Astrocyte of the cerebellum (primary cell): ENCODE measurements around the gene XPO5.
"Not testable (repeated sequence)": the region's sequence is repeated elsewhere in the genome, so short reads cannot be mapped to it uniquely, and the experiment has no call there.

Source experiments
- DNase-seq: peaks from one replicate; pipeline ENCODE4 v3.0.0-alpha.2; 2011; ENCODE audit warnings: low read depth
- H3K4me3 ChIP-seq: 2 replicates; pipeline ENCODE4 v1.5.1; 2011; ENCODE audit warnings: mild to moderate bottlenecking, low read depth, low read length, moderate library complexity
- in situ Hi-C: cut with HindIII; loops from 2 replicates; pipeline ENCODE4 v1.10.0; 2017; ENCODE audit warnings: low sequenced_read_pairs
- TF ChIP-seq, protein P1 (sequence below): IDR thresholded peaks from 2 replicates; pipeline ENCODE4 v1.5.1; 2012; ENCODE audit warnings: low read length, low read depth, moderate library complexity, mild to moderate bottlenecking; ENCODE audit errors: missing control alignments

The XPO5 gene

DNA sequence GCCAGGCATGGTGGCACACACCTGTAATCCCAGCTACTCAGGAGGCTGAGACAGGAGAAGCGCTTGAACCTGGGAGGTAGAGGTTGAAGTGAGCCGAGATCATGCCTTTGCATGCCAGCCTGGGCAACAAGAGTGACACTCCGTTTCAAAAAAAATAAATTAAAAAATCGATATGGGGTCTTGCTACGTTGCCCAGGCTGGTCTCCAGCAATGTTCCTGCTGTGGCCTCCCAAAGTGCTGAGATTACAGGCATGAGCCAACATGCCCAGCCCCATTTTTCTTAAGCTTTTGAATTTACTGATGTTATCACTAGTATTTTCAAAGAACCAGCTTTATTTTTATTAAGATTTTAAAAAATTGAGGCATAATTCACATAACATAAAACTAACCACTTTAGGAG is 35.3 kb downstream of the XPO5 start:
- H3K4me3 ChIP-seq: no peak overlapping the region
- in situ Hi-C loops: no loop called here
- TF ChIP-seq, protein P1, sequence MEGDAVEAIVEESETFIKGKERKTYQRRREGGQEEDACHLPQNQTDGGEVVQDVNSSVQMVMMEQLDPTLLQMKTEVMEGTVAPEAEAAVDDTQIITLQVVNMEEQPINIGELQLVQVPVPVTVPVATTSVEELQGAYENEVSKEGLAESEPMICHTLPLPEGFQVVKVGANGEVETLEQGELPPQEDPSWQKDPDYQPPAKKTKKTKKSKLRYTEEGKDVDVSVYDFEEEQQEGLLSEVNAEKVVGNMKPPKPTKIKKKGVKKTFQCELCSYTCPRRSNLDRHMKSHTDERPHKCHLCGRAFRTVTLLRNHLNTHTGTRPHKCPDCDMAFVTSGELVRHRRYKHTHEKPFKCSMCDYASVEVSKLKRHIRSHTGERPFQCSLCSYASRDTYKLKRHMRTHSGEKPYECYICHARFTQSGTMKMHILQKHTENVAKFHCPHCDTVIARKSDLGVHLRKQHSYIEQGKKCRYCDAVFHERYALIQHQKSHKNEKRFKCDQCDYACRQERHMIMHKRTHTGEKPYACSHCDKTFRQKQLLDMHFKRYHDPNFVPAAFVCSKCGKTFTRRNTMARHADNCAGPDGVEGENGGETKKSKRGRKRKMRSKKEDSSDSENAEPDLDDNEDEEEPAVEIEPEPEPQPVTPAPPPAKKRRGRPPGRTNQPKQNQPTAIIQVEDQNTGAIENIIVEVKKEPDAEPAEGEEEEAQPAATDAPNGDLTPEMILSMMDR: no peak
- DNase-seq: no peak

DNA sequence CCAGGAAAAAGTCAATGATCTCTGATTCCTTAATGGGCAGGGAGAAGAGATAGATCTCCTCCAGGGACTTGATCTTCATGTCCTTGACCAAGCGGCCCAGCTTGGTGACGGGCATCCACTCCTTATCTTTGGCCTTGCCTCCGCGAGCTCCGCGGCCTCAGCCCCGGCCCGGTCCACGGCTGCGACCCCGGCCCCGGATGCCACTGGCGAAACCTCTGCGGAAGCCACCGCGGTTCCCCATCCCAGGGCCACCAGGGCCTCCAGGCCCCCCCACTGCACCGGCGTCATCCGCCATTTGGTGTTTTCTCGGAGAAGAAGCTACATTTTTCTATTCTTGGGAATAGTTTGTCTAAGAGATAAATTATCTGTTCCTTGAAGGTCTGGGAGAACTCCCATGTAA is 36.4 kb downstream of the XPO5 start:
- H3K4me3 ChIP-seq, in situ Hi-C loops, DNase-seq: not testable (repeated sequence)

DNA sequence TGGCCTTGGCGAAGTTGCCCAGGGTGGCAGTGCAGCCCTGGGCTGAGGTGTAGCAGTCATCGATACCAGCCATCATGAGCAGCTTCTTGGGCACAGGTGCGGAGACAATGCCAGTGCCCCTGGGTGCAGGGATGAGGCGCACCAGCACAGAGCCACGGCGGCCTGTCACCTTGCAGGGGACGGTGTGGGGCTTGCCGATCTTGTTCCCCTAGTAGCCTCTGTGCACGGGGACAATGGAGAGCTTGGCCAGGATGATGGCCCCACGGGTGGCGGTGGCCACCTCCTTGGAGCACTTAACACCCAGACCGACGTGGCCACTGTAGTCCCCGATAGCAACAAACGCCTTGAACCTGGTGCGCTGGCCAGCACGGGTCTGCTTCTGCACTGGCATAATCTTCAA is 36.9 kb downstream of the XPO5 start:
- in situ Hi-C loops, H3K4me3 ChIP-seq: not testable (repeated sequence)

DNA sequence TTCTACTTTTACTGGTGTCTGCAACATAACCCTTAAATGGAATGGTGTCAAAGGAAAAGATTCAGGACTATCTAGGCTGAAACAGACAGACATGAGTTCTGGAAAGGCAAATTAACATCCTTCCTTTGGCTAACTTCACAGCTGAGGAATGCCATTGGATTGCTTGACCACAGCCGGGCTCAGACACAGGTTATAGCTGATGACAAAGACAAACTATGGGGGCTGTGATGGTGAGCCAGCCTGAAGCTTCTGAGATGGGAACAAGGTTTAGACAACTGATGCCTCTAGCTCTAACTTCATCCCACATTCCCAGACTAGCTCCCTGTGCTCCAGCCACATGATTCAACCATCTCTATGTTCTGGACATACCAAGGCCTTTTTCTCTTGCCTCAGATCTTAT is 43.6 kb downstream of the XPO5 start:
- in situ Hi-C loops: no loop called here
- TF ChIP-seq, protein P1: no peak
- no peak overlapping the region for H3K4me3 ChIP-seq
- DNase-seq: no peak

More for the DNA sequence above, 36.9 kb downstream of the XPO5 start:
- DNase-seq: not testable (repeated sequence)

DNA sequence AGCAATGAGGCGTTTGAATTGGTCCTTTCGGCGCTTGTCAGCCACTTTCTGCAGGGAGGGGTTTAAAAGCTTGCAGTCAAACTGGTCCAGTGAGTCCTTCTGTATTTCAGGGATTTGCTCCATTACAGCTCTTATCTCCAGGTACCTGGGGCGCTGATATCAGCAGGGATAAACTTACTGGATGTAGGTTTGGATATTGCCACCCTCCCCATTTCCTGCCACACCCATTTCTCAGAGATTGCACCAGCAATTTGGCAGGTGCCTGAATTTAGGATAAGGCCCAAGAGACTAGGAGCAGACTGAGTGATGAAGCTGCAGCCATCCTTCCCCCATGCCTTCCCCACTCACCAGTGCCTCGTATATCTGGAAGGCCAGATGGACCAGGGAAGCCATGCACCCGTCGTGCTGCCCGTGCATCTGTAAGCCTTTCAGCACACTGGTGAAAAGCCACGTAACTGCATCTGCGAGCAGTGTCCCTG is 51.3 kb downstream of the XPO5 start:
- no peak overlapping the region for H3K4me3 ChIP-seq
- in situ Hi-C loops: loop anchor here (5.0 kb wide), 1 partner anchor 68 kb away; no protein-coding TSS in a partner anchor
- no peak for DNase-seq
- TF ChIP-seq, protein P1: no peak

DNA sequence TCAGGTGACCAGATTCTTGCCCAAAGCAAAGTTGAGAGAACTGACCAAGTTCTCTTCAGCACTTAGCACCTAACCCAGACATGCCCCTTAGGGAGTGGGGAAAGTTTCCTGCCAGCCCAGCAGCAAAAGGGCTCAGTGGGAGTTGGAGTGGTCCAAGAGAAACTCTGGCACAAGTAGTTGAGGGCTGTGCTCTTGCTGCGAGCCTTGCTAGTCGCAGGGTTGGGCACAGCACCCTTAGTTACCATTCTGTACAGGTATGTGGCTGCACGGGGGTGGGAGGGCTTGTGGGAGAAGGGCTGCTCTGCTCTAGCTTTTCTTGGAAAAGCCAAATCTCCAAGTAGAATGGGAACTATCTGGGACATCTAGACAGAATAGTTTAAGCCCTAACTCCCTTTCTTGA is 52.6 kb downstream of the XPO5 start:
- in situ Hi-C loops: loop anchor here (5.0 kb wide), 1 partner anchor 69 kb away; no protein-coding TSS in a partner anchor
- H3K4me3 ChIP-seq: no peak overlapping the region
- TF ChIP-seq, protein P1: no peak
- DNase-seq: no peak

DNA sequence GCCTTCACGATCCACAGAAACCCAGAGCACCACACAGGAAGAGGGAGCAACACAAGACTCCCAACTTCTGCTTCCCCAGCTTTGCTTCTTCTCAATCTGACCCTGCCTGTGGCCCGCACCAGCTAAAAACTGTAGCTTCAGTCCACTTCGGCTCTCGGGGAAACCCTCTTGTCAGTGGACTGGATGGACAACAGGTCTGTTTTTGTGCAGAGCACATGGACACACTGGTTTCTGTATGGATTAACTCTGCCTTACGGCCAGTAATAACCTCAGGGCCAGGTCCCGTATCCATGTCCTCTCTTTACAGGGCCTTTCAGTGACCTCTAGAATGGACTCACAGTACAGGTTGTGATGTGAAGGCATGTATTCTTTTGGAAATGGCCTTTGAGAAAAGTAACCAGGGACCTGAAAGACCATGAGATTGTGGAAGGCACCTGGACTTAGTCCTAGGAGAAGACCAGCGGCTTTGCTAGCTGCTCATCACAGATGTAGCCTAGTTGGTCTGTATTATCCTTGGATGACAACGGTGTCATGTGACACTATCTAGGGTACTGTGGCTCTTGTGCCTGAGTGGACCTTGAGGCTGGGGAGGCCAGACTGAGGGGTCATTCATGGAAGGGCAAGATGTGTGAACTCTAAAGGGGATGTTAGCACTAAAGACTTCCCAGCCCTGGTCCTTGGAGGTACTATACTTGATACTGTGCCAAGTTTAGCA is 53.1 kb downstream of the XPO5 start:
- in situ Hi-C loops: loop anchor here (5.0 kb wide), 1 partner anchor 70 kb away; no protein-coding TSS in a partner anchor
- H3K4me3 ChIP-seq: no peak overlapping the region
- no peak for DNase-seq
- TF ChIP-seq, protein P1: no peak
